C1 segment of cervical spinal cord (tissue), 14 donors: Measurements from ENCODE around the gene ATP2C1.
A peak's percentile ranks its signal among the peaks of the same experiment; 100 is the strongest.
"Not testable (repeated sequence)": the region's sequence is repeated elsewhere in the genome, so short reads cannot be mapped to it uniquely, and the experiment has no call there.

Source experiments
- DNase-seq, 14 donors: peaks; one replicate each; lab custom pipeline; 2025; lab: John Stamatoyannopoulos, UW

The ATP2C1 gene, protein sequence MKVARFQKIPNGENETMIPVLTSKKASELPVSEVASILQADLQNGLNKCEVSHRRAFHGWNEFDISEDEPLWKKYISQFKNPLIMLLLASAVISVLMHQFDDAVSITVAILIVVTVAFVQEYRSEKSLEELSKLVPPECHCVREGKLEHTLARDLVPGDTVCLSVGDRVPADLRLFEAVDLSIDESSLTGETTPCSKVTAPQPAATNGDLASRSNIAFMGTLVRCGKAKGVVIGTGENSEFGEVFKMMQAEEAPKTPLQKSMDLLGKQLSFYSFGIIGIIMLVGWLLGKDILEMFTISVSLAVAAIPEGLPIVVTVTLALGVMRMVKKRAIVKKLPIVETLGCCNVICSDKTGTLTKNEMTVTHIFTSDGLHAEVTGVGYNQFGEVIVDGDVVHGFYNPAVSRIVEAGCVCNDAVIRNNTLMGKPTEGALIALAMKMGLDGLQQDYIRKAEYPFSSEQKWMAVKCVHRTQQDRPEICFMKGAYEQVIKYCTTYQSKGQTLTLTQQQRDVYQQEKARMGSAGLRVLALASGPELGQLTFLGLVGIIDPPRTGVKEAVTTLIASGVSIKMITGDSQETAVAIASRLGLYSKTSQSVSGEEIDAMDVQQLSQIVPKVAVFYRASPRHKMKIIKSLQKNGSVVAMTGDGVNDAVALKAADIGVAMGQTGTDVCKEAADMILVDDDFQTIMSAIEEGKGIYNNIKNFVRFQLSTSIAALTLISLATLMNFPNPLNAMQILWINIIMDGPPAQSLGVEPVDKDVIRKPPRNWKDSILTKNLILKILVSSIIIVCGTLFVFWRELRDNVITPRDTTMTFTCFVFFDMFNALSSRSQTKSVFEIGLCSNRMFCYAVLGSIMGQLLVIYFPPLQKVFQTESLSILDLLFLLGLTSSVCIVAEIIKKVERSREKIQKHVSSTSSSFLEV

GRCh38 chr3:130893376-130894129 is at the start of gene ATP2C1:
TSS of gene ATP2C1 (plus strand) at chr3:130894084. CDS start at chr3:130894770, 686 bp downstream.
- DNase-seq = peak; percentile 42 to 95 (median 92)

GRCh38 chr3:130844462-130844861 is 49.4 kb upstream of the ATP2C1 start:
- no peak for DNase-seq

DNA sequence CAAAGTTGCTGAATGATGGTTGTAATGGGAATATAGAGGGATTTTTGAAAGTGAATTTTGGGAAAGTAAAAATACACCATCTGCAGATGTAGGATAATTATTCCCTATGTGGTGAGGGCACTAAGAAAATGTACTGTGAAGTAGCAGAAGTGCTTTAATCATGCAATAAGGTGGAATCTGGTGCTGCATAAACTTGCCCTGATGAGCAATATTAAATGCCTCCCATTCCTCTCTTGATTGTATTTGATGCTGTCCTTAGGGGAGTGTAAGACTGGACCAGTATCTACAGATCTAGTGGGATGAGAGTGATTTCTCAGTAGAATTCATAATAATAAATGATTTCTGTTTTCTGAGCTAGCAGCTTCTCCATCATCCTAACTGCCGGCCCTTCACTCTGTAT is 47.7 kb upstream of the ATP2C1 start:
- no peak for DNase-seq

DNA sequence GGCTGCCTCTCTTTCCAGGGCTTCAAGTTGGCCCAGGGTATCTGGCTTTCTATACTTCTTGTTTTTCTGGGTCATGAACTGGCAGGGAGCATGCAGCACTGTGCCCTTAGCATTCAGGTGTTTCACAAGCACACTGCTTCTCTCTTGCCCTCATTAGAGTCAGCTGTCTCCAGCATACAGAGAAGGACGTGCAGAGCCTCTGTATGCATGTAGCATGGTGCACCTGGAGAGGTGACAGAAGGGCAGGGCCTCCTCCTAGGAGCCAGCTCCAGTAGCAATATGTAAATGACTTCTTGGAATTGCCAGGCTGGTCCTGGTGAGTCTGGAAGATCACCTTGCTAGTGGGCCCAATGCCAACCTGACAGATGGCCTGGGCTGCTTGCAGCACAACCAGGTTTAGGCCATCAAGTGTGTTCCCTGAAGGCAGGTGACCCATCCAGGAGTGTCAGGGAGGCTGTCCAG is 44.8 kb upstream of the ATP2C1 start:
- peak in 7 of 14 donors; percentile 17 to 97 (median 41) for DNase-seq

DNA sequence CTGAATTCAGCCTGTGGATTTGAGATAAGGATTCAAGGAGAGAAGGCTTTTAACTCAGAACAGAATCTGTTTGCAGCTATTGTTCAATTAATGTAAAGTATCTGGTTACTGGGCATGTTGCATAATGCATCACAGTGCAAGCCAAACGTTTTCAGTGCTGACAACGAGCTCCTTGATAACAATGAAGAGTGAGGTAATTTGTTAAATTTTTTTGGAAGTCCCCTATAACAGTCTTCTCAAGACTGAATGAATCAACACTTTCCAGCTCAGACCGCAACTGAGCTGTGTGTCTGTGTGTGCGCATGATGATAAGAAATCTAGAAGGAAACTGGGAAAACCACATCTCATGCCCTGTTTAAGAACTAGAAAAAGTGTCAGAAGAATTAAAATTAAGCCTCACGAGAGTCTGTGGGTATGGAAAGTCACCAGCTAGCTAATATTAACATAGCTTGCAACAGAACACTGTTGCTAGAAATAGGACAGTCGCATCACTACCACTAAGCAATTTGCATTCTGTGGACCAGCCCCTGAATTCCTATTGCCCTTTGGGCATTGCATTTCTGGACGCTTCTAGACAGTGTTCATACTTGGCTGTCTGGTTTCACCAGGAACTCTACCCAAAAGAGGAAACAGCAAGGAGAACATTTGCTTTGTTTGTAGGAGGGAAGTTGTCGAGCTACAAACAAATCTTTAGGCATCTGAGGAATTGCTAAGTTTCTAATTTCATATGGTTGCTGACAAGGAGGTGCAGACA is 43.7 kb upstream of the ATP2C1 start:
- peak in 5 of 14 donors; percentile 14 to 53 (median 41) for DNase-seq

DNA sequence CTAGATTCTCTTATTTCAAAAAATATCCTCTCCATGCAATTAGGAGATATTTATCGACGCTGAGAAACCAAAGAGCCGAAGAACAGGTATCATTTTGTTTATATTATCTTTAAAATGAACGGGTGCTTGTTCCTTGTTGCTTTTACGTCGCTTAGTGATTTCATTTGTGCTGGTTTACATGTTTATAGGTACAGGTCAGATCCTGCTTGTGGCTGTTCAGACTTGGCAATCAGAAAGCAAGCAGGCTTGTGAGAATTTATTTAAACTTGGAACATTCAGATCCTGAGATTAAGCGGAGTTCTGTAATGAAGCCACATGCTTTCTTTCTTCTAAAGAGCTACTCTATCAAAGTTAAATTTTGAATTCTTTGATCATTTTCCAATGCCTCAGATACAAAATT is 43.0 kb upstream of the ATP2C1 start:
- no peak for DNase-seq

DNA sequence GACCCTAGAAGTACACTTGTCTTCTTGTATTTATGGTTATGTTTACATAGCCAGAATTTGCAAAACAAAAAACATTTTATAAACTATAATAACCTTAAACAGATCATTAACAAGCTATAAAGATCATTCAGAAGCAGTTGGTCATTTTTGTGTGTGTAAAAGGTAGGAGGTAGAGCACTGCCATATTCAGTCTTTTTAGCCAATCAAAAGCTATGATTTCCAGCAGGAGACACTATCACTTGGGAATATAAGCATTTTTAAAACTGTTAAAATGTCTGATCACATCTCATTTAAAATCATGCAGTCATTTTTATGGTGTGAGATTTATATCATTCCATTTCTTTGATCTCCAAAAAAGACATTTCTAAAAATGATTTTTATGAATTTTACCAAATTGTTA is 42.6 kb upstream of the ATP2C1 start:
- DNase-seq = no peak

- DNase-seq = no peak
Observed at GRCh38 chr3:130853581-130853980, 40.3 kb upstream of the ATP2C1 start.

DNA sequence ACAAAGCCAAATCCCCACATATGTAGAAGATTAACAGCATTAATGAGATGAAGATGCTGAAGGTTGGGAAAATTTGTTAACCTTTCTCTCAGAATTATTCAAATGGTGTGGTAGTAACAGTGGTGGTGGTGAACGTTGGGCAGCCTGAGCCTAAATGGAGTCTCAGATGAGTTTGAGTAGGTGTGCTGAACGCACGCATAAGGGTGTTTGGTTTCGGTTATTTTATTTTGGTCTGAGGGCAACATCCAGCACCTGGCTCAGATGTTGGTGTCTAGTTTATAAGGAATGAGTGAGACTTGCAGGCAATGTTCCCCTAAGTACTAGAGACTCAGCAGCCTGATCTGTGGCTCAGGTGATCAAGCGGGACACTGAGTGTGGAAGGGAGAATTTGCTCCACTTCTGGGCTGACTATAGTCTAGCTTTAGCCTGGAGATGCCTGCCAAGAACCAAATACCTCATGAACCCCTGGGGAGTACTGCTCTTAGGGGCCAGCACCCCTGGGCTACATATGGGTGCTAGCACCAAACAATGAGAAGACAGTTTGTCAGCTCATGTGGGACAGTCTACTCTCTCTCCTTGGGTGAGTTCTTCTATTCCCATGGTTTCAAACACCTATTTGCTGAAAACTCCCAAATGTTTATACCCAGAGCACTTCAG is 39.5 kb upstream of the ATP2C1 start:
- DNase-seq = no peak

- DNase-seq = no peak
Observed at GRCh38 chr3:130857336-130858026, 36.4 kb upstream of the ATP2C1 start.

GRCh38 chr3:130862130-130862529 is 31.8 kb upstream of the ATP2C1 start:
- DNase-seq = not testable (repeated sequence)

GRCh38 chr3:130865489-130865888 is 28.4 kb upstream of the ATP2C1 start:
- DNase-seq = no peak

GRCh38 chr3:130866327-130866726 is 27.6 kb upstream of the ATP2C1 start:
- no peak for DNase-seq

- DNase-seq = no peak
Observed at GRCh38 chr3:130870423-130870822, 23.5 kb upstream of the ATP2C1 start.

- DNase-seq = no peak
Observed at GRCh38 chr3:130876594-130876993, 17.3 kb upstream of the ATP2C1 start.

GRCh38 chr3:130878464-130878863 is 15.4 kb upstream of the ATP2C1 start:
- no peak for DNase-seq

DNA sequence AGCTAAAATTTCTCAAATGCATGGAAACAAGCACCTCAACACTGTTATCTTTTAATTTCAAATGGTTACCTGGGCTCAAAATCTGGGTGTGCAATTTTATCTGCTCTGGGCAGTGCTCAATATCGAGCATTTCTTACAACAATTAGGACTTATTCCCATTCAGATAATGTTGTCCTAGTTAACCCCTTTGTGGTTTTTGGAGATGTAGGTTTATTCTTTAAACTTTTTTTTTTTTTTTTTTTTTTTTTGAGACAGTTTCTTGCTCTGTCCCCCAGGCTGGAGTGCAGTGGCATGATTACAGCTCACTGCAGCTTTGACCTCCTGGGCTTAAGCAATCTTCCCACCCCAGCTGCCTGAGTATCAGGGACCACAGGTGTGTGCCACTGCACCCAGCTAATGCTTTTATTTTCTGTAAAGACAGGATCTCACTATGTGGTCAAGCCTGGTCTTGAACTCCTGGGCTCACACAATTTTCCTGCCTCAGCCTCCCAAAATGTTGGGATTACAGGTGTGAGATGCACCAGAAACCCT is 4.4 kb upstream of the ATP2C1 start:
- DNase-seq = no peak

- DNase-seq = peak in 12 of 14 donors; percentile 50 to 91 (median 81)
Observed at GRCh38 chr3:130892759-130893375, 1.0 kb upstream of the ATP2C1 start.
